HG03565 (cell line): ENCODE results near the gene ADGRV1.
"Not testable (repeated sequence)": the region's sequence is repeated elsewhere in the genome, so short reads cannot be mapped to it uniquely, and the experiment has no call there.

Experiments
- ATAC-seq: cut with Tn5 transposase; IDR thresholded peaks from one replicate; pipeline ENCODE4 v1.9.1; 2021; ENCODE audit warnings: mild to moderate bottlenecking, moderate library complexity; ENCODE audit not compliant: unreplicated experiment

Gene ADGRV1

GRCh38 chr5:90641528-90641927 lies 82.9 kb downstream of the ADGRV1 start:
- ATAC-seq: no peak

- no peak for ATAC-seq
Observed at GRCh38 chr5:90642706-90643229, 84.2 kb downstream of the ADGRV1 start.

DNA sequence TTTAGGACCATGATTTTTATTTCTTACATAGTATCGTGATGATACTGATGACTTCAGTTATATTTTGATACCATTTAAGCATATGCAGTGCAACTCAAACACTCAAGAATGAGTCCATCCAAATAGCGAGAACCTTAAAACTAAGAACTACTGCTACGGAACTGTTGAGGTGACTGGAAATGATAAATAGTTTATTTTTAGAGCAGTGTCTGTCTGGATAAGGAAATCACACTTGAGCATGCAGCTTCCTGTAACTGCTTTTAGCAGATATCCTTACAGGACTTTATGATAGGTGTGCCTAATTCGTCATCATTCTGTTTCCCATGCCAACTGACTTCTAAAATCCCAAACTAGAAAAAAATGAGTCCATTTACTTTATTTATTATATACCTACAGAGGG lies 85.5 kb downstream of the ADGRV1 start:
- ATAC-seq: no peak

- no peak for ATAC-seq
Observed at GRCh38 chr5:90645024-90645610, 86.5 kb downstream of the ADGRV1 start.

DNA sequence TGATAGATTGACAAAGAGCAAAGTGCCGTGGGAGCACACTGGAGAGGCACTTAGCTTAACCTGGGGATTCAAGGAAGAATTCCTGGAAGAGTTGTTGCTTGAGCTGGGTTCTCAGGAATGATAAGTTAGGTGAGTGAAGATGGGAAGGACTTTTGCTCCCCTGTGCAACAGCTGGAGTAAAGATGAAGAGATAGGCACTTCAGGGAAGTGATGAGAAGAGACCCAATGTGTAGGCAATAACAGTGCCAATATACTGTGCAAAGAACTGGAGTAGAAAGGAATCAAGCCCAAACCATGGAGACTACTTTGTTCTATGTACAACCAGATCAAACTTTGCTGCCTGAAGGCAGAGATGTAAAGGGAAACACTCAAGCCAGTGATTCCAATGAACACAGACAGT lies 92.2 kb downstream of the ADGRV1 start:
- ATAC-seq: no peak

DNA sequence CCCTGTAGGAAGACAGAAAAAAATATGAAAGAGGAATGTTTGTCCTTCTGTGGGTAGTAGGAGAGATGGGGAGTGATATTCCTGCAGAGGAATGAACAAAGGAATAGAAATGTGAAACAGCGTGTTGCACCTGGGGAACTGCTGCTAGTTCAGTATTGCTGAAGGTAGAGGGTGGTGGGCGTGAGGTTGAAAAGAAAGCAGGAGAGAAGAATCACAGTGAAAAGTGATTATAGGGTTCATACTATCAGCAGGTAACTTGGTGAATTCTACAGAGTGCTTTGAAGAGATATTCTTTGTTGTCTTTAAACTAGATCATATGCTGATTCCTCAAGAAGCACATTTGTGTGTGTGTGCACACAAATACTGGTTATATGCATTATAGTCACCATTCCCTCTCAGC lies 95.6 kb downstream of the ADGRV1 start:
- no peak for ATAC-seq

- ATAC-seq: no peak
Observed at GRCh38 chr5:90655423-90655822, 96.8 kb downstream of the ADGRV1 start.

DNA sequence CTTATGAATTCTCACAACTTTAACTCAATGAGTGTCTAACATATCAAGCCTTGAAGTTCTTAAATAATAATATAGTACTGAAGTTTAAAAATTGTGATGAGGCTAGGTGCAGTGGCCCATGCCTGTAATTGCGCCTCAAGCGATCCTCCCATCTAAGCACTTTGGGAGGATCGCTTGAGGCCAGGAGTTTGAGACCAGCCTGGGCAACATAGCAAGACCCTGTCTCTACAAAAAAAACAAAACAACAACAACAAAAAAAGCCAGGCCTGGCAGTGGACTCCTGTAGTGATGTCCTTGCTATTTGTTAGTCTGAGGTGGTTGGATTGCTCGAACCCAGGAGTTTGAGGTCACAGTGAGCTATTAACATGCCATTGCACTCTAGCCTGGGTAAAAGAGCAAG lies 98.4 kb downstream of the ADGRV1 start:
- no peak for ATAC-seq

GRCh38 chr5:90657788-90658187 lies 99.2 kb downstream of the ADGRV1 start:
- ATAC-seq: no peak

- no peak for ATAC-seq
Observed at GRCh38 chr5:90658620-90659019, 100.0 kb downstream of the ADGRV1 start.

DNA sequence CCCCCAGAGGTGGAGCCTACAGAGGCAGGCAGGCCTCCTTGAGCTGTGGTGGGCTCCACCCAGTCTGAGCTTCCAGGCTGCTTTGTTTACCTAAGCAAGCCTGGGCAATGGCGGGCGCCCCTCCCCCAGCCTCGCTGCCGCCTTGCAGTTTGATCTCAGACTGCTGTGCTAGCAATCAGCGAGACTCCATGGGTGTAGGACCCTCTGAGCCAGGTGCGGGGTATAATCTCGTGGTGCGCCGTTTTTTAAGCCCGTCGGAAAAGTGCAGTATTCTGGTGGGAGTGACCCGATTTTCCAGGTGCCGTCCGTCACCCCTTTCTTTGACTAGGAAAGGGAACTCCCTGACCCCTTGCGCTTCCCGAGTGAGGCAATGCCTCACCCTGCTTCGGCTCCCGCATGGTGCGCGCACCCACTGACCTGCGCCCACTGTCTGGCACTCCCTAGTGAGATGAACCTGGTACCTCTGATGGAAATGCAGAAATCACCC lies 109.5 kb downstream of the ADGRV1 start:
- ATAC-seq: not testable (repeated sequence)

GRCh38 chr5:90675222-90675621 lies 116.6 kb downstream of the ADGRV1 start:
- ATAC-seq: no peak

DNA sequence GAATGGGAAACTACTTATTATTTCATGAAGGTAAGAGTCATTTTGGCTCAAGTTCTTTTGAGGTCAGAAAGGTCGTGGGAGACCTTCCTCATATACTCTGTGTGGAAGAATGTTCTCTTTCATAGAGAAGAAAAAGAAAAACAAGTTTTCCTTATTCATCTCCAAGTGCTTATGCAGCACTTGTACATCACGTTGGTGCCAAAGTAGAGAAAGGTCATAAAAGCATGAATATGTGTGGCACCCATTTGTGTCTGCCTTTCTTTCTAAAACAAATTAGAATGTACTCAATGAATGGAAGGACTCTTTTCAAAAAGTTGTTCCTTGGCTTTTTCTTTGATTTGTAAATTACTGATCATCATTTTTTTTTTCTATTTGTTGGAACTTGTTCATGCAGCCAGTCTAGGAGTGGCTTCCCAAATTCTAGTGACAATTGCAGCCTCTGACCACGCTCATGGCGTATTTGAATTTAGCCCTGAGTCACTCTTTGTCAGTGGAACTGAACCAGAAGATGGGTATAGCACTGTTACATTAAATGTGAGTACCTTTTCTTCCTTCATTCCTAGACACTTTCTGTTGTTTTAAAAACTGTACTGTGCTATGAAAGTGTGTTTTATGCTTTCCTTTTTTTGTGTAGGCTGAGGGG lies 122.4 kb downstream of the ADGRV1 start:
- no peak for ATAC-seq

GRCh38 chr5:90682278-90682677 lies 123.7 kb downstream of the ADGRV1 start:
- no peak for ATAC-seq

DNA sequence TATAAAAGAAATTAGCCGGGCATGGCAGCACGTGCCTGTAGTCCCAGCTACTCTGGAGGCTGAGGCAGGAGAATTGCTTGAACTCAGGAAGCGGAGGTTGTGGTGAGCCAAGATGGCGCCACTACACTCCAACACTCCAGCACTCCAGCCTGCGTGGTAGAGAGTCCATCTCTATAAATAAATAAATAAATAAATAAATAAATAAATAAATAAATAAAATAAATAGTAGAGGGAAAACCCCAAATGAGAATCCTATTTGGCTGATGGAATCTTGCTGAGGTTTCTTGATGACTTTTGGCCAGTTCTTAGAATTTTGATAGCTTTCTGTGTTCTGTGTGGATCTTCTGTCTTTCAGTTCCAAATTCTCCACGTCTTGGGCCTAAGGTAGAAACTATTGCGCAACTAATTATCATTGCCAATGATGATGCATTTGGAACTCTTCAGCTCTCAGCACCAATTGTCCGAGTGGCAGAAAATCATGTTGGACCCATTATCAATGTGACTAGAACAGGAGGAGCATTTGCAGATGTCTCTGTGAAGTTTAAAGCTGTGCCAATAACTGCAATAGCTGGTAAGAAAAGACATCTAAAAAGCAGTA lies 126.9 kb downstream of the ADGRV1 start:
- no peak for ATAC-seq

DNA sequence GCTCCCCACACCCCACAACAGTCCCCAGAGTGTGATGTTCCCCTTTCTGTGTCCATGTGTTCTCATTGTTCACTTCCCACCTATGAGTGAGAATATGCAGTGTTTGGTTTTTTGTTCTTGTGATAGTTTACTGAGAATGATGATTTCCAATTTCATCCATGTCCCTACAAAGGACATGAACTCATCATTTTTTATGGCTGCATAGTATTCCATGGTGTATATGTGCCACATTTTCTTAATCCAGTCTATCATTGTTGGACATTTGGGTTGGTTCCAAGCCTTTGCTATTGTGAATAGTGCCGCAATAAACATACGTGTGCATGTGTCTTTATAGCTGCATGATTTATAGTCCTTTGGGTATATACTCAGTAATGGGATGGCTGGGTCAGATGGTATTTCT lies 127.8 kb downstream of the ADGRV1 start:
- not testable (repeated sequence) for ATAC-seq

DNA sequence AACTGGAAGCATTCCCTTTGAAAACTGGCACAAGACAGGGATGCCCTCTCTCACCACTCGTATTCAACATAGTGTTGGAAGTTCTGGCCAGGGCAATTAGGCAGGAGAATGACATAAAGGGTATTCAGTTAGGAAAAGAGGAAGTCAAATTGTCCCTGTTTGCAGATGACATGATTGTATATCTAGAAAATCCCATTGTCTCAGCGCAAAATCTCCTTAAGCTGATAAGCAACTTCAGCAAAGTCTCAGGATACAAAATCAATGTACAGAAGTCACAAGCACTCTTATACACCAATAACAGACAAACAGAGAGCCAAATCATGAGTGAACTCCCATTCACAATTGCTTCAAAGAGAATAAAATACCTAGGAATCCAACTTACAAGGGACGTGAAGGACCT lies 128.9 kb downstream of the ADGRV1 start:
- ATAC-seq: not testable (repeated sequence)

- ATAC-seq: no peak
Observed at GRCh38 chr5:90689064-90689463, 130.5 kb downstream of the ADGRV1 start.

- no peak for ATAC-seq
Observed at GRCh38 chr5:90690307-90690706, 131.7 kb downstream of the ADGRV1 start.

DNA sequence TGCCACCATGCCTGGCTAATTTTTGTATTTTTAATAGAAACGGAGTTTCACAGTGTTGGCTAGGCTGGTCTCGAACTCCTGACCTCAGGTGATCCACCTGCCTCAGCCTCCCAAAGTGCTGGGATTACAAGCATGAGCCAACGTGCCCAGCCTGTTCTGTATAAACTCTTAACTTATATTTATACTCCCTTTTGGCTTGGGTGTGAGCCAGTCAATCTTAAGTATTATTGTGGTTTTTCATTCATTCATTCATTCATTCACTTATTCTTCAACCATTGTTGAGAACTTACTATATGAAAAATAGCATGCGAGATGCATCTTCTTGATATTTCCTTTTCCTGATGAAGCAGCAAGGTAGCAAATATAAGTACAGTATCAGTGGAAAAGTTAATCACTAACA lies 132.9 kb downstream of the ADGRV1 start:
- ATAC-seq: no peak

GRCh38 chr5:90696153-90696552 lies 137.6 kb downstream of the ADGRV1 start:
- no peak for ATAC-seq

- ATAC-seq: no peak
Observed at GRCh38 chr5:90700299-90700698, 141.7 kb downstream of the ADGRV1 start.
